H1 (cell line): ENCODE results near the gene TRIM41. TPM values are rescaled to one million over a fixed set of nuclear protein-coding genes. Genes with fewer than 3 reads are reported as not detected.

Experiments
- CBX5 ChIP-seq: fragments of 300-800, 300-1000 bp; sonication (generic); IDR thresholded peaks from 2 replicates; pipeline ENCODE4 v1.7.1; 2016; ENCODE audit warnings: antibody characterized with exemption, low read length, low read depth
- EP300 ChIP-seq, 2 experiments: IDR thresholded peaks; 1 replicate in 1 of 2; 2 replicates in 1 of 2; pipeline ENCODE4 v1.6.1; 2011 to 2012; ENCODE audit warnings: low read depth in 2 of 2, low read length in 2 of 2, mild to moderate bottlenecking in 2 of 2, borderline replicate concordance in 1 of 2, inconsistent platforms in 1 of 2, moderate library complexity in 1 of 2
- GABPA ChIP-seq: IDR thresholded peaks from 2 replicates; pipeline ENCODE4 v1.6.1; 2011; ENCODE audit warnings: mild to moderate bottlenecking, low read length, moderate library complexity, borderline replicate concordance; ENCODE audit not compliant: insufficient read depth
- HDAC6 ChIP-seq: IDR thresholded peaks from one replicate; pipeline ENCODE4 v1.7.1; 2012; ENCODE audit warnings: low read depth, mild to moderate bottlenecking, inconsistent platforms, low read length, moderate library complexity
- KDM5A ChIP-seq: fragments of 200-600 bp; IDR thresholded peaks from 2 replicates; pipeline ENCODE4 v1.7.1; 2012; ENCODE audit warnings: mild to moderate bottlenecking, low read length, inconsistent platforms, mixed read lengths
- POLR2AphosphoS5 ChIP-seq: IDR thresholded peaks from 2 replicates; pipeline ENCODE4 v1.6.1; 2011; ENCODE audit warnings: low read depth, low read length
- SP2 ChIP-seq: IDR thresholded peaks from 2 replicates; pipeline ENCODE4 v1.6.1; 2012; ENCODE audit warnings: mild to moderate bottlenecking, low read length, inconsistent platforms
- polyA plus RNA-seq, 7 experiments: library from polyadenylated mRNA; depleted of rRNA in 3 of 7; stranded (reverse) in 5 of 7; unstranded in 2 of 7; fragments of >200 nt in 5 of 7; fragments of 200-250 nt in 2 of 7; gene quantifications; 1 replicate in 5 of 7; 2 replicates in 1 of 7; 4 replicates in 1 of 7; pipeline versions ENCODE4 v1.2.1 to v1.2.3, GENCODE V29; 2011 to 2013; ENCODE audit warnings: missing spikeins in 2 of 7, mixed read lengths in 2 of 7
- total RNA-seq: library from RNA; stranded (reverse); fragmentation: NEBNext Ultra II Directional; extraction: Animal tissue kit (Norgen Biotek cat#: 25700); gene quantifications from 2 replicates; pipeline ENCODE4 v1.2.1, GENCODE V29; 2021

The TRIM41 gene
- total and polyA plus RNA-seq, 2 of the 8 experiments (the other 6 are each of a cell fraction or from before 2014, with no cell fraction given) = 12.9 to 21.6 TPM

DNA sequence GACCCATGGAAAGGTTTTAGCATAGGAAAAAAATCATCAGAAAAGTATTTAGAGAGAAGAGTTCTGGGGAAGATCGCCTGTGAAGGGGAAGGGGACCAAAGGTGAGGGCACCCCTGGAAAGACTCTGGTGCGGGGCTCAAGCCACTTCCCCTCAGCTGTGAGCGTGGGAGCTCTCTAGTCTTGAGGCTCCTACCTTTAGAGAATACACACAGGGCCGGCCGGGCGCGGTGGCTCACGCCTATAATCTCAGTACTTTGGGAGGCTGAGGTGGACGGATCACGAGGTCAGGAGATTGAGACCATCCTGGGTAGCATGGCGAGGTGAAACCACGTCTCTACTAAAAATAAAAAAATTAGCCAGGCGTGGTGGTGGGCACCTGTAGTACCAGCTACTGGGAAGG, 6.9 kb downstream of the TRIM41 start (continued):
- TF ChIP-seq SP2 (no peak), HDAC6 (no peak), GABPA (no peak), EP300 (IDR thresholded peaks at IDR 0.05; ENCODE audit: borderline replicate concordance in 1 of 2, low read depth in 2 of 2, low read length in 2 of 2) (no peak), POLR2AphosphoS5 (no peak), KDM5A (no peak), CBX5 (no peak)
